PFSK-1 (cell line): Measurements from ENCODE around the gene SALL3.

Experiments used
- FOXP2 ChIP-seq: optimal IDR thresholded peaks from 2 replicates; pipeline ENCODE3; 2011; ENCODE audit warnings: borderline replicate concordance, control low read depth, inconsistent platforms; ENCODE audit not compliant: insufficient read depth; ENCODE audit errors: extremely low read length, extremely low read depth
- POLR2AphosphoS5 ChIP-seq: IDR thresholded peaks from 2 replicates; pipeline ENCODE4 v1.6.1; 2012; ENCODE audit warnings: low read depth, mild to moderate bottlenecking, control low read depth, low read length, moderate library complexity
- REST ChIP-seq, 2 experiments: IDR thresholded peaks; 2 replicates each; pipeline versions ENCODE4 v1.6.1 to v1.8.0; 2011 to 2012; ENCODE audit warnings: low read depth in 2 of 2, low read length in 2 of 2, control low read depth in 1 of 2, inconsistent platforms in 1 of 2, mild to moderate bottlenecking in 1 of 2, moderate library complexity in 1 of 2; ENCODE audit not compliant: insufficient read depth in 1 of 2
- SIN3A ChIP-seq: IDR thresholded peaks from 2 replicates; pipeline ENCODE4 v1.6.1; 2012; ENCODE audit warnings: mild to moderate bottlenecking, low read length, moderate library complexity, borderline replicate concordance; ENCODE audit not compliant: insufficient read depth
- TAF1 ChIP-seq: IDR thresholded peaks from 2 replicates; pipeline ENCODE4 v1.6.1; 2012; ENCODE audit warnings: low read length, control low read depth, borderline replicate concordance; ENCODE audit not compliant: insufficient read depth

DNA sequence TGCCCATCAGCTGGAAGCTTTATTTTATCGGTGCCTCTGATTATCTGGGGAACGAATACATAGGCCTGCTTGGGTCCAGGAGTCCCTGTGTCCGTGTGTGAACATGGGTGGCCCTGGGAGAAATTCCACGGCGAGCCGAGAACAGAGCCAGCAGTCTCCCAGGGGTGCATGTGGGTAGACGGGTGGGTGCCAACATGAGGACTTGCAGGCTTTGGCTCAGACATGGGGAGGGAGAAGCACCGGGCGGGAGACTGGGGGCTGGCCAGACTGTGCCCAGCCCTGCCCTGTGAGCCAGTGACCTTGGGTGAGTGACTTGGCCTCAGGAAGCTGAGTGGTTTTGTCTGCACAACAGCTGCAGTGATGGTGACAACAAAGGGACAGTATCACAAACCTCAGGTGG is 44.2 kb upstream of the SALL3 start:
- TF ChIP-seq TAF1 = no peak
- TF ChIP-seq POLR2AphosphoS5 = no peak
- no peak for TF ChIP-seq REST (IDR thresholded peaks at IDR 0.05; ENCODE audit: insufficient read depth in 1 of 2, low read depth in 2 of 2, low read length in 2 of 2)
- no peak for TF ChIP-seq SIN3A
- no peak for TF ChIP-seq FOXP2
